GM18508 (cell line): Measurements from ENCODE around the gene RBM17.
"Not testable (repeated sequence)": the region's sequence is repeated elsewhere in the genome, so short reads cannot be mapped to it uniquely, and the experiment has no call there.

Experiments
- ATAC-seq: cut with Tn5 transposase; IDR thresholded peaks from one replicate; pipeline ENCODE4 v1.9.1; 2021; ENCODE audit warnings: moderate number of reproducible peaks; ENCODE audit not compliant: insufficient read depth, unreplicated experiment

The RBM17 gene, protein sequence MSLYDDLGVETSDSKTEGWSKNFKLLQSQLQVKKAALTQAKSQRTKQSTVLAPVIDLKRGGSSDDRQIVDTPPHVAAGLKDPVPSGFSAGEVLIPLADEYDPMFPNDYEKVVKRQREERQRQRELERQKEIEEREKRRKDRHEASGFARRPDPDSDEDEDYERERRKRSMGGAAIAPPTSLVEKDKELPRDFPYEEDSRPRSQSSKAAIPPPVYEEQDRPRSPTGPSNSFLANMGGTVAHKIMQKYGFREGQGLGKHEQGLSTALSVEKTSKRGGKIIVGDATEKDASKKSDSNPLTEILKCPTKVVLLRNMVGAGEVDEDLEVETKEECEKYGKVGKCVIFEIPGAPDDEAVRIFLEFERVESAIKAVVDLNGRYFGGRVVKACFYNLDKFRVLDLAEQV

DNA sequence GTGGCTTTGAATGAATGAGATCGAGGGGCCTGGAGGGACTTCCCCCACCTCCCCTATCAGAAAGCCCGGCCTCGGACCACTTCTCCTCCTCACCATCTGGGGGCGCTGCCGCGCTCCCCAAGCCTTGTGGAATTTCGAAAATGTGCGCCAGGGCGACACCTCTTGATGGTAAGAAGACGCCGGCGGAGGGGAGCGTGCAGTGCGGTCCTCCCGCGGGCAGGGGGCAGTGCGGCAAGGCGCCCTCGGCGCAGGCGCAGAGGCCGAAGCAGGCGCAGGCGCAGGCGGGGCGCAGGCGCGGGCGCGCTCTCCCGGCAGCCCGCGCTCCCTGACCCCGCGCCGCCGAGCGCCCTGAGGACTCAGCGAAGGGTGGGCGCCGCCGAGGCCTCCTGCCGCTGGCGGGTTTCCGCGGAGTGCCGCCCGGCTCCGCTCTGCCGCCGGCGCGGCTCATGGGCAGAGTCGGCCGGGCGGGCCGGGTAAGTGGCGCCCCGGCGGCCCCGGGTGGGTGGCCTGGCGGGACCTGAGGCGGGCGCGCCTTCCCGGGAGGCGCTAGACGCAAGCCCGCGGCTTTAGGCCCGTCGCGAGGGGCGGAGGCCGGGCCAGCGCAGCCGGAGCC, at the start of gene RBM17:
Gene RBM17 (plus strand): TSS at position 314 of the 613 bp plus-strand sequence. CDS start 8,032 bp downstream, outside the sequence.
- ATAC-seq: peak; percentile 75

DNA sequence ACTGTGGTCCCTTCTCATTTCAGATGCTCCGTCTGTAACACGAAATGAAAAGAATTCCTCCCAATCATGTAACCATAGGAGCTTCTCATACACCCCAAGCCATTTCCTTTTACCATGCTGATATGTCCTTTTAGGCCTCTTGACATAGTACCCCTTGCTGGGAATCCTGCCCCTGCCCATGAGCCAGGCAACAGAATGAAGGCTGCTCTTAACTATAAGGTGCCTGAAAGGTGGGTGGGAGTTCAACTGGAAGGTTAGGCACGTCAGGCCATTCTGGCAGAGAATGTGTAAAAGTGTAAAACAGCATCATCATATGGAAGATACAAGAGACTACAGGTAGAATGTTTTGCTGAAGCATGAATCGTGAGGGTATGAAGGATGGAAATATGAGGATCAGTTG, 49.1 kb upstream of the RBM17 start:
- no peak for ATAC-seq

DNA sequence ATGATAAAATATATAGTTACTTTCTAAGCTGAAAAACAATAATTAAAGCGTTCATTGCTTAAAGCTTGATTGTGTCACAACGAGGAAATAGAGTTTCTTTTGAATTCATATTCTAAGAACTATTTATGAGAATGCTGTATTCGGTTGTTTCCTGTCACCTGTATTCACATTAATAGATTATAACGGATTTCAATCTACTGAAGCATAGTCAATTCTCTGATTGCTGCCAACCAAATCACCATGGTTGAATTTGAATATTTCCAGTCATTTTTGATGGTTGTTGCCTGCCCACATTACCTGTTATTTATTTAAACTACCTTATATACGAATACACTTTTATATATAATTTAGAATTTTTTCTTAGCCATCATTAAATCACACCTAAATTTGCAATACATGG, 48.6 kb upstream of the RBM17 start:
- ATAC-seq: no peak

DNA sequence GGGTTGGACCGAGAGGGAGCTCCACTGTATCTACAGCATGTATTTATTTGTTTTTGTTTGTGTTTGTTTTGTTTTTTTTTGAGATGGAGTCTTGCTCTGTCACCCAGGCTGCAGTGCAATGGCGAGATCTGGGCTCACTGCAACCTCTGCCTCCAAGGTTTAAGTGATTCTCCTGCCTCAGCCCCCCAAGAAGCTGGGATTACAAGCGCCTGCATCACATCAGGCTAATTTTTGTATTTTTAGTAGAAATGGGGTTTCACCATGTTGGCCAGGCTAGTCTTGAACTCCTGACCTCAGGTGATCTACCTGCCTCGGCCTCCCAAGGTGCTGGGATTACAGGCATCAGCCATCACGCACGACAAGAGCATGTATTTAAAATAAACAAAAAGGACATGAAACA, 45.5 kb upstream of the RBM17 start:
- not testable (repeated sequence) for ATAC-seq

DNA sequence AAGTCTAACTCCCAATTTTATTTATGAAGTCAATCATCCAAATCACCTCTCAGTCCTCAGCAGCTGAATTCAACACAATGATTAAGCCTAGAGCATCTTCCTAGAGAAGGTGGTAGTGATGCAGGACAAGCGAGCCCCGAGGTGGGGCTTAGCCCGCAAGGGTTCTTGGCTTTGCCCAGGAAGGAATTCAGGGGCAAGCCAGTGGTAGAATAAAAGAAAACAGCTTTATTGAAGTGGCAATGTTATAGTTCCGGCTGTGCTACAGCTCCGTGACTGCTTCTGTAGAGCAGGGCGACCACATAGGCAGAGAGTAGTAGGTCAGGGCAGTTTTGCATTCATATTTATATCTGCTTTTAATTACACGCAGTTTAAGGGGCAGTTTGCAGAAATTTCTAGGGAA, 44.8 kb upstream of the RBM17 start:
- no peak for ATAC-seq

DNA sequence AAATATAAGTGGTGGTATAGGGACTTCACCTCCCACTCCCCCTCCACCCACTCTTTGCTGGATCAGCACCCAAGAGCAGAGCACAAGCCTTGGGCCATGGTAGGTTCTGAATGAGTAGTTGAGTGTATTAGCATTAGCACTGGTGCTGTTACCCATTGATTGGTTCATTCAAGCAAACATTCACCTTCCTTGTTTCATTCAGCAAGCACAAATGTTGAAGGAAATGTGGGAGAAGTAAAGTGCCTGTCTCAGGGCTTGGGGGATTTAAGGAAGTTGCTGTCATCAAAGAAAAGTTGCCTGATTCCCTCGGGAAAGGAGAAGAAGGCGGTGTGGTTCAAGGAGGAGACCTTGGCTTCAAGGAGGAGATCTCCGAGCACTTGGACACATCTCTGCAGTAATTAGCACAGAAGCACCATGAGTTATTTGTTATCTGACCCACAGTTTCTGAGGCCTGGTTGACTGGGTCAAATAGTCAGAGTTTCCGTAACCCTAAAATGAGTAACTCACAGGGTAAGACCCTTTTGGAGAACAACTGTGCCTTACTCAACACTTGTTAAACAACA, 44.0 kb upstream of the RBM17 start:
- ATAC-seq: peak; percentile 39

DNA sequence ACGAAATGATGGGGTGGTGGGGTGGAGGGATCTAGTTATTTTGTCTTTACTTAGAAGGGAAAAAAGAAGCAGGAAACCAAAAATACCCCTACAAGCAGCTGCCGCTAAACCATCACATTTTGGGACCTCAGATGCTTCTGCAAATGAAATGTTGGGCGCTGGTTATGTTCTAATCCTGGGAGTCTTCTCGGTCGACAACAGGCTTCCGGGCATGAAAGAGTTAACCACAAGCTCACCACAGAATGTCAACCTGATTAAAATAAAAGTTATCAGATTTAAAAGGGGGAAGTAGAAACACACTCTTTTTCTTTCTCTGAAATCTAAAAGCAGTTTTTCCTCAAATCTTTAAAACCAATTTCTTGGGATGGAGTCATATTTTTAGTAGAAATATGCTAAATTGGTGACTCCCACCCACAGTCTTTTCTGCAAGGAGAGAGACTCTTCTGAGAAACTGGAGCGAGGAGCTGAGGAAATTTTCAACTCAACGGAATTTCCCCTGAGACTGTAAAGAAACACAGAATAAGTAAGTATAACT, 43.5 kb upstream of the RBM17 start:
- ATAC-seq: no peak

DNA sequence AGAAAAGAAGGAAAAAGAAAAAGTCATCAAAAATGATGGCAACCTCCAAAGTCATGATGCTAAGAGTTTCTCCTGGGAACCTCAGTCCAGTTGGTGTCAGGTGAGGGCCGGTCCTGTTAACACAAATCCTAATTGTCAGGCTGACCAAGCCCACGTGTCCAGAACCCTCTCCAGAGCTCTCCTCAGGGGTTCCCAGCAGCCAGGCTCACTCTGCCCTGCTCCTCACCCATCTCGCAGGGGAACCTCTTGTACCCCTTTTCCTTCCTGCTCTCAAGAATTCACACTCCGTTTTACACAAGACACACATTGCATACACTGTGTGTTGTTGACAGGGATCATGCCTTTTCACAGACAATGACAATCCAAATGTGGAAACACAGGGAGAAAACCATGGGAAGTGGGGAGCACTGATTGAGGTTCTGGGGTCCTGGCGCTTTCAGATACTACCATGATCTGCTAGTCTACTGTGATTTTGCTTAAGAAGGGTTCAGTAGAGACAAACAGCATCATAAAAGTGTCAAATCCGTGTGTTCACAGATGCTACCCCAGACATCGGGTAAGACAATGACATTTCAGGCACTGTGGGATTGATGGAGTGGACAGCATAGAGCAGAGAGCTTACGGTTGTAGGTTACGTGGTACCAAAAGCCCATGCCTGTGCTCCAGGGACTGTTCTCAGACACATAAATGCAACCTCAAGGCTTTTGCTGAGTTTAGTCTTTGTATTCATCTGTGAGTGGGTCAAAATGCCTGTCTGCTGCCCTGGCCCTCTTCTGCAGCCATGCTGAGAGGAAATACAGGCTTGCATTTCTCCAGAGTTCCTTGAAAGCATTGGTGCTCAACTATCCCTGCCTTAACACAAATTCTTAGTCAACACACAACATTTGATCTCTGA, 42.7 kb upstream of the RBM17 start:
- no peak for ATAC-seq

DNA sequence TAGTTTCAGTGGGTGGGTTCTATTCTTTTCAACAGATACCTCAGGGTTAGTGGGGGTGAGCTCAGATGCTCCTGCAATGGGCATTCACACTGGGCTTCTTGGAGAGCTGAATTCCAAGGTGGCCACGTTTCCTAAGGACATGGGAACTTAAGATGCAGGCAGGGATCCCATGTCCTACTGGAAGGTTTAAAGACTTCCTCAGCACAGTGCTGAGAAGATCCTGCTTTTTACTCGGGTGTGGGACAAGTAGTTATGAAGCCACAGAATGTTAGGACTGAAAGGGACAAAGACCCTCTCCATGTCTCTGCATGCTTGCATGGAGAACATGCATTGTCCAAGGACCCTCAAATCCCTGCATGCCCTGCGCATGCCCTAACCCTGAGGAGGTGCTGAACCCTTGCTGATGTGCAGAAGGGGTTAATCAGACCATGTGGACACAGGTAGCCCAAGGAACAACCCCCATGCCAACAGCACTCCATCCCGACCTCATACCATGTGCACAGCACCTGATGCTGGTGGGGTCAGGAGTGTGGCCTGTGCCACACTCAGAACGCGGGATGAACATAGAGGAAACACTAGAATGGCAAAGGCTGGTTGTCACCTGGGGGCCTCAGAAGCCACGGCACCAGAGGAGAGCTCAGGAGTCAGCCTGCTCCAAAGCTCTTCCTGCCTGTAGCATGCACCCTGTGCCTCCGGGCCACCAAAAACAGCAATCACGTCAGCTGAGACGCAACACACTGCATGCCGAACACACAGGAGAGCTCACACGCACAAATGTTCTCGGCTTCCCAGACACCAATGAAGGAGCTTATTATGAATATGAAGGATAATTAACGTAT, 41.8 kb upstream of the RBM17 start:
- no peak for ATAC-seq

DNA sequence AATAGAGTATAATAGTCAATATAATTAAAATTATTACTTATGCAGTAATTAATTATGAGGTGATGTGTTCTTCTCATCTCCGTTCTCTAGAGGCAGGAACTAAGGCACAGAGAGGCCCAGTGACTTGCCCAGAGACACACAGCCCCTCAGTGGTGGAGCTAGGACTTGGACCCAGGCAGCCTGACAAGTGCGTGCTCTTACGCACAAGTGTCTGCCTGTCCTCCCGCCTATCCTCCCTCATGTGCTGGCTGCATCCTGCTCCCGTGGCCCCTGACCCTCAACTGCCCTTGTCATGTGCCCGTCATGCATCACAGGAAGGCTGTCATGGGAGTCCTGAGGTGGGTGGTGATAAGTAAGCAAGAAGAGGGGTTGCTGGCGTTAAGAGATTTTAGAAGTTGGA, 41.0 kb upstream of the RBM17 start:
- no peak for ATAC-seq

DNA sequence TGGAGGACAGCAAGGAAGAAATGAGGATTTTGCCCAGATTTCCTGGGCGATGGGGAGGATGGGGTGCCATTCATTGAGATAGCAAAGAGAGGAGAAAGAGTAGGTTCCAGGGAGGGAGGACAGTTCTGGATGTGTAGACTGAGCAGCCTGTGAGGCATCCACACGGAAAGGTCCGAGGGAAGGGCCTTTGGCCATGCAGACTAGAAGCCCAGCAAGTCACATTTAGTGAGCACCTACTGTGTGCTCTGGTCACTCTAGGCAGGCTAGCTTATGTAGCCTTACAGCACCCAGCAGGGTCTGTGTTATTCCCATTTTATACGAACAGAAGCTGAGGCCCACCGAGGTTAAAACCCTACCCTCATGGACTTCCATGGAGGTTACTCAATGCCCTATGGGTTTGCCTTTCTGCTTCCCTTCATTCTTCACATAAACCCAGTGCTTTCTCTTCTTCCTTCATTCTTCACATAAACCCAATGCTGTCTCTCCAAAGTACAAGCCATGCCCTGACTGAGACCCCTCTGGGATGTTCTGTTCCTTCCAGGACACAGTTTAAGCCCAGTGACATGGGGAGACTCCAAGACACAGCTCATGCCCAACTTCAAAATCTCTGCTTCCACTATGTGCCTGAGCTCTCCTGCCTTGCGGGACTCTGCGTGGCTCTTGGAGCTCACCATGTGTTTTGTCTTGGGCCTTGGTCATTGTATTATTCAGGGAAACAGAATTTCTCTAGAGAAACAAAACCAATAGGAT, 40.4 kb upstream of the RBM17 start:
- no peak for ATAC-seq

DNA sequence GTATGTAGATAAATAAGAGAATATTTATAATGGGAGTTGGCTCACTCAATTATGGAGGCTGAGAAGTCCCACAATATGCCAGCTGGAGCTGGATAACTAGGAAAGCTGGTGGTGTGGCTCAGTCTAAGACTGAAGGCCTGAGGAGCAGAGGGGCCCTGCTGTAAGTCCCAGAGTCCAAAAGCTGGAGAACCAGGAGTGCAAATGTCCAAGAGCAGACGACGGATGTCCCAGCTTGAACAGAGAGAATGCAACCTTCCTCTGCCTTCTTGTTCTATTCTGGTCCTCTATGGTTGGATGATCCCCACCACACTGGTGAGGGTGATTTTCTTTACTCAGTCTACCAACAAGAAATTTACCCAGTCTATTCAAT, 39.8 kb upstream of the RBM17 start:
- ATAC-seq: no peak

DNA sequence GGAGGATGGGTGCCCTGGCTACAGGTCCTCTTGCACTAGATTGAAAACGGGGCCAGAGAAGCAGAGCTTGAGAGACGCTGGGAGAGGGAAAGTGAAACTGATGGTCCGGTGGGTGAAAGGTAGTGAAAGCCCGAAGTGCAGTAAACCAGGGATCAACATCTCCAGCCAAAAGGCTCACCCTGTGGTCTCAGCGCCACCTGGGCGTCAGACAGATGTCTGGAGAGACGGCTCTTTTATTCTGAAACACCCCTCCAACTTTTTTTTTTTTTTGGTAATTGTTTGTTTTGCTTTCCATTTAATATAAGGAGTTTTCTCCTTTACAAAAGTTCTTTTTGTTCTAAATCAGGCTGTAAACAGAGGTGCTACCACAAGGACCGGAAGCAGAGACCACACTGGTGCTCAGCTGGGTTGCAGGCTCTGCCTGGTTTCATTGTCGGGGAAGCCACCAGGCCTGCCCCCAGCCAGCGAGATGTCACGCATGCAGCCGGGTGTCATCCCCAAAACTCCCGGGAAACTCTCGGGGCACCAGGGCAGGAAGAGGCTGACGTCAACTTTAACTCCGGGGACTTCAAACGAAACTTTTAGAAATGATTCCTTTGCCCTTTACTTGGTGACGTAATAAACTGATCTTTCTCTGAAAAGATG, 37.9 kb upstream of the RBM17 start:
- peak; percentile 44 for ATAC-seq

DNA sequence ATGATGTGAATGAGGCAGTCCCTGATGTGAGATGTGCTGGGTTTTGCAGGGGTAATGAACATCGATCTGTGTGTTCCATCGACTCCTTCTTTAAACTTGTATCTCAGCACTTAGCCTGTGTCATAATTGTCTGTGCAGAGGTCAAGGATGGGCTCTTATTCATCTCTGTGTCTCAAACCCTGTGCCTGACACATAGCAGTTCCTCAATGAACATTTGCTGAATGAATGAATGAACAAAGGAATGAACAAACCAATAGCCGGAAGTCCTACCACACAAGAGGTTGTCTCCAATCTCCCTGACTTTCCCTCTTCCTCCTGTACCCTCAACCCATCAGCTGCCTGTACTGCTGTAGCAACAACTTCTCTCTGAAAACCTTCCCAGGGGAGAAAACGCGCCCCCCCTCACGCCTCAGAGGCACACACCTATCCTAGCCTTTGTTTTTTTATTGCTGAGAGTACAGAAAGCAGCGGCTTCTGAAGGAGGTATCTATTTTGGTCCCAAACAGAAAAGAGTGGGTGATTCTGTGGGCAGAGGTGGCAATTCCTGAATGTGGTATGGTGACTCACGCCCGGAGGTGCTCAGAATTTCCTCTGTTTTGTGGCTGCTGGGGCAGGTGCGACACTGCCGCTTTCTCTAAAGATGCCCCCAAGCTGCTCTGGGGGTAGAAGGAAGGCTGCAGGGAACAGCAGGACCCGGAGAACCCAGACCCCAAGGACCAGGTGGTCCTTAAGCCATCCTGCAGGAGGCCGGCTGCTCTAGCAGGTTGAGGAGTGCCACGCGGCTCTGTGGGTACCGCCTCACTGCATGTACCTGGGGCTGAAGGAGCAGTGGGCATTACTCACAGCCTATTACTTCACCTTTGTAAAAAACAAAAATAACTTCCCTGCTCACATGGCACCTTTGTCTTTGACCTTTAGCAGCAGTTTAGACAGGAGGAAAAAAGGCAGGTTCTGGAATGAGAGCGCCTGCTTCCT, 36.3 kb upstream of the RBM17 start:
- no peak for ATAC-seq

DNA sequence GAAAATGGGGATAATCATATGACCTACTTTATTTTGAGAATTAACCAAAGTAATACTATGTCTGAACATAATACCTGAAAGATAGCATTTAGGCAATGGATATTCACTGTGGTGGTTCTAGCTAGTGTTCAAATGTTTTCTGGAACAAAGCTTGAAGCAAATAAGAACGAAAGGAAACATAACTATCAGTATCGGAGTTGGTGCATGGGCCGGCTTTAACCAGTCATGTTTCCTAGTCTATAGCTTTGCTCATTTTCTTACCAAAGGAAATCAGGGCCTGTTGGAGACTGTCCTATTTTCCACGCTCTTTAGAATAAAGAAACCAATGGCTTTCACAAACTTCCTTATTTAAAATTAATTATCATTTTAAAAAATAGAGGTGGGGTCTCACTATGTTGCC, 35.5 kb upstream of the RBM17 start:
- ATAC-seq: no peak

DNA sequence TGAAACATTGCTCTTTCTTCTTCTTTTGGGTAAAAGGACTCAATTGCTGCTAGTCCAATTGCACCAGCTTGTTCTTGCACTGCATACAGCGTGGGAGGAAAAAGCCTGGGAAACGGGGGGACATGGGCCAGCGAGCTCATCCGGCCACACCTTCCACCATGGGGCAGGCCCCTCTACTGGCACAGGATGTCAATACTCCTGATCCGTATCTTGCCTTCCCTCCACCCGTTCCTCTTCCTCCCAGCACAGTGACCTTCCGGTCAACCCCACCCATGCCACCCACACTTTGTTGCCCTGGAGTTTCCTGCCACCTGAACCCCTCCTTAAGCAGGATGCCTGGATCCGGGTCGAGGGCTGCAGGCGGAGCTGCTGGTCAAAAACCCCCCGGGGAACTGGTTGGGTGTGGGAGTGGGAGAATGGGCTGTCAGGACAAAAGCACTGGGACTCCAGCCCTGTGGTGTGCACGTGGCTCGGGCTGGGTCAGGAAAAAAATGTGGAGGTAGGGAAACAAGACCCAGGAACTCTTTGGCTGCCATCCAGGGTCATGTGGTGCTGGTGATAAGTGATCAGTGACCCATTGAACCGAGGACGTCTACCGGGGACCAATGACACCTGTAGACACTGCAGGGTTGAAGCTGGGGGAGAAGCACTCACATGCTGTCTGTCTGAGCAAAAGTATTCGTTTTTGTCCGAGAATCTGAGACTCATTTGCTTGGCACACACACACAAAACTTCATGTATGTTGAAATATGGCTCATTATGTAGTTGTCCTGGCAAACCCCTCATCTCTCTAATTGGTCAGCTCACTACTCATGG, 34.8 kb upstream of the RBM17 start:
- no peak for ATAC-seq
